Measurements from ENCODE around the gene RCBTB2.

The RCBTB2 gene

DNA sequence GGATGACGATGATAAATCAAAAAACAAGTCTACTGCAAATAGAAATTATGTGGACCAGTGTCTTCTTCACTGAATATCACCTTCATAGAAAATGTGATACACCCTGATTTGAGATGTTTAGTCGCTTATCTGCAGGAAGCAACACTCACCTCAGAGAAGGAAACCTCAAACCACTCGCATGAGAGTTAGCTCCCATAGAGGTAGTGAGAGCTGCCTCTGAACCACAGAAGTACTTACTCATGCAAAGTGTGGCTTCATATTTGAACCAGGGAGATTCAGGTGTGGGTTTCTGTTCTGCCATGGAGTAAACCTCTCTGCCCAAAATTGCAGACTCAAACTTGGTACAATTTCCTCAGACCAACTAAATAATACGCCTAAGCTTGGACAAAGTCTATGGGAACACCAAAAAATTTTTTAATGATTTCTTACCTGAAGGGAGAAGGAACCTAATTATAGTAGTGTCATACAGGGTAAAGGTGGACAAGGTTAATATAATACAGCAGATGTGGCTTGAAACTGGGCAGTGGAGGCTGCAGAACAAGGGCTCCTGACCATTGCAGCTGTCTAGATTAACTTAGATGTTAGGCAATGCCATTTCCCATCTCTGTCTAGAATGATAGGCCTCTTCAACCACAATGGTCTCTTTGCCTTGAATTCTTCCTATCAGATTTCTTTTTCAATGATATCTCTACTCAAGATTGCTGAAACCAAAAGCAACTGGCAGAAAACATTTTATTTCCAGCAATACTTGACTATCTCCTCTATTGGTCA, 29.6 kb upstream of the RCBTB2 start:
- peak; percentile 93 for DNase-seq

DNA sequence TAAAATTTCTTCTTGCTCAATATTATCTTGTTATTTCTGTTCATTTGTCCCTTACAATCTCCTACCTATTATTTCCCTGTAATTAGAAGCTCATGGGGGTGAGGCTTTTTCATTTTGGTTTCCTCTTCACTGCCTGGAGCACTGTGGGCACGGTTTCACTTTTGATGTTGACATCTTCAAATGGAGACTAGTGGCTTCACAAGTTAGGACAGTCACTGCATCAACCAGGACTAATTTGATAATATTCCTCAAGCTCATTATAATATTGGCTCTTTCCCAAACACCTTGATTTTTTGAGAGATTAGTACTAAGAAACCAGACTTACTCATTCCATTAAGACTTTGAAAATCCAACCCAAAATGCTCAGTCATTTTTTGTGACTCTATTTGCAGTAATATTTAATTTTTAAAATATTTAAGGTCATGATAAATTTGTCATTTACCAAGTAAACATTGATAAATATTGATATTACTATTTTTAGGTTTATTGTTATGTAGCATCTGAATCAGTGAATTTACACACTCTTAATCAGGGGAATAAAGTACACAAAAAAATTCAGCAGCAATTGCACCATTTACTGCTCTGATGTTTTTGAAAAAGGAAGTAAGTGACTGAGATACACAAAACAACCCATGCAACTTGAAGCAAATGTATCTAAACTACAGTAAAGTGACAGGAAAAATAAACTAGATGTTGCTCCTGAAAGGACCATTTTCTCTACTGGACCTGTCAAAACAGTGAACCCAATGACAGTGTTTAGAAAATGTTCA, 28.8 kb upstream of the RCBTB2 start:
- DNase-seq, result no peak

DNA sequence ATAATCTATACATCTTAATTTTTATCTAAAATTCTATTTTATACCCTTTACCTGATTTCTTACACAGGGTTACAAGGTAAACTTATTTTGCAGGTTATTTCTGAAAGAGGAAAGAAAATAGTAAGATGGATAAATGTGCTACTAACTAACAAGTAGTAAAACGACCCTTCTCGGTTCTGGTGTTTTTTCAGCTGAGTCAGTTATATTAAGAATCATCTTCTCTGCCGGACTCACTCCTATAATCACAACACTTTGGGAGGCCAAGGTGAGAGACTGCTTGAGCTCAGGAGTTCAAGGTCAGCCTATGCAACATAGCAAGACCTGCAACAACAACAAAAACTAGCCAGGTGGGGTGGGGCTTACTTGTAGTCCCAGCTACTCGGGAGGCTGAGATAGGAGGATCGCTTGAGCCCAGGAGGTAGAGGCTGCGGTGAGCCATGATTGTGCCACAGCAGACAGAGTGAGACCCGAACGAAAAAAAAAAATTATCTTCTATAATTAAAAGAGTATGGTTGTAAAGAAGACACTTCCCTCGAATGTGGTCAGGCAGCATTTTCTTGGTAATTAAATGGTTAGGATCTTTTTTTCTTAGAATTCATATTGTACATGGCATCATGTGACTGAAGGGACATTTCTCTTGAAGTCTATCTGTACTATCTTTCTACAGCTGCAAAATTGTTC, 27.9 kb upstream of the RCBTB2 start:
- DNase-seq, result no peak

DNA sequence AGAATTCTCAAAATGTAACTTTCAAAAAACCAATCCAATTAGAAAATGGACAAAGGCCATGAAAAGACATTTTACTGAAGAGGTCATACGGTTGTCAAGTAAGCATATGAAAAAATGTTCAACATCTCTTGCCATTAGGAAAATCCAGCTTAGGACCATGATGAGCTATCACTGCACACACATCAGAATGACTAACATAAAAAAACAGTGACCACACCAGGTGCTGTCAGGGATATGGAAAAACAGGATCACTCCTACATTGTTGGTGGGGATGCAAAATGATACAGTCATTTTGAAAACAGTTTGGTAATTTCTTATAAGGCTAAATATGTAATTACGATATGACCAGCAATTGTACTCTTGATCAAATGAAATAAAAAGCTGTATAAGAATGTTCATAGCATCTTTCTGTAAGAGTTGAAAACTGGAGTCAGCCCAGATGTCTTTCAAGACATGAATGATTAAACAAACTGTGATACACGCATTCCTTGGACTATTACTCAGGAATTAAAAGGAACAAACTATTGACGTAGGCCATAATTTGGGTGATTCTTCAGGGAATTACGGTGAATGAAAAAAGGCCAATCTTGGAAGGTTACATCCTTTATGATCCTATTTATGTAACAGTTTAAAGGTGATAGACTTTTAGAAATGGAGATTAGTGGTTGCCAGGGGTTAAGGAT, 26.9 kb upstream of the RCBTB2 start:
- no peak for DNase-seq

DNA sequence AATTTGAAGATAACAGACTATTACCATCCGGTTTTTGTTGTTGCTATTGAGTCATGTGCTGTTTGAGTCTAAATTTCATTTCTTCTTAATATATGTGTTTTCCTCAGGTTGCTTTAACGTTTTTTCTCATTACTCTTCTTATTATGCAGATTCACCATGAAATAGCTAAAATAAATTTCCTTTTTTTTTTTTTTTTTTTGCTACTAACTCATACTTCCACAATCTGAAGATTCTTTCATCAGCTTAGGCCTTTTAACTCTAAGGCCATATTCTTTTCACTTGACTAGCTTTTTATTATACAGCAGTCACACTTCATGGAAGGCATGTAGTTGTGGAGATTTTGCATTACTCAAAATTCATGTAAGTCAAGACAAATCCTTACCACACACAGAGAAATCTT, 23.9 kb upstream of the RCBTB2 start:
- no peak for DNase-seq

DNA sequence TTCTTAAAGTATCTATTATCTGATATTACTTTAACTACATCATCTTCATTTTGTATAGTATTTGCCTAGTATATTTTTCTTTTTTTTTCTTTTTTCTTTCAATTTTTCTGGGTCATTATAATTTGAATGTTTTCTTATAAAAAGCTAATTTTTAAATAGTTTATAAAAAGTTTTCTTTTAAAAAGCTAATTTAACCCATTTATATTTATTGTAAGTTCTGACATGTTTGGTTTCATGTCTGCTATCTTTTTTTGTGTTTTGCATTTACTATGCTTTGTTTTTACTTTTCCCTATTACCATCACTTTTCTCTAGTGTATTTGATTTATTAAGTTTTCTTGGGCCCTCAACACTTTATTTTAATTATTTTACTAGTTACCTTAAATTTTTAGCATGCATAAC, 22.6 kb upstream of the RCBTB2 start:
- no peak for DNase-seq

DNA sequence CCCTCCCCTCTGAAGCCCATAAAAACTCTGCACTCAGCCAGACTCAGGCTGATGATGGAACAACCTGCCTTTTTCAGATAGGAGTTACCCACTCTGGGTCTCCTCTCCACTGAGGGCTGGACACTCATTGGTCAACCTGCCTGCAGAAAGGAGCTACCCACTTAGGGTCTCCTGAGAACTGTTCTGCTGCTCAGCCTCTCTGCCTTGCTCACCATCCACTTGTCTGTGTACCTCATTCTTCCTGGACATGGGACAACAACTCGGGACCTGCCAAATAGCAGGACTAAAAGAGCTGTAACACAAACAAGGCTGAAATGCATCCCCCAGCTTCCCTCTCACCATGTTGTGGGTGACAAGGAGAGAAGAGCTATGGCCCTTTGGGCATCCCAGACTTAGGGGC, 18.4 kb upstream of the RCBTB2 start:
- no peak for DNase-seq

DNA sequence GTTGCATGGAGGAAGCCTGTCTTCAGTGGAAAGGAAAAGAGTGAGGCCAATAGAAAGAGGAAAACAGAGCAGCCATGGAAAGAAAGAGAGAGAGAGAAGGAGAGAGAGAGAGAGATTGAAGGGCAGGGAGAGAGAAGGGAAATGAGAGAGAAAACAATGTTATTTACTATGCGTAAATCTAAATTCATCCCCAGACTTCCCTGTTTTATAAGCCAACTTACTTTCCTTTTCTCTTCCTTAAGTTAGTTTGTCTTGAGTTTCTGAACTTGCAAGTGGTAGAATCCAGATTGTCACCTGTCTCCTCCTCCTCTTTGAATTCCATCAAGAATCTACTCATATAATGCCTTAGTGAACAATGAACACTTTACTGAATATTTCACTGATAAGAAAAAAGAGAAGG, 16.8 kb upstream of the RCBTB2 start:
- no peak for DNase-seq

DNA sequence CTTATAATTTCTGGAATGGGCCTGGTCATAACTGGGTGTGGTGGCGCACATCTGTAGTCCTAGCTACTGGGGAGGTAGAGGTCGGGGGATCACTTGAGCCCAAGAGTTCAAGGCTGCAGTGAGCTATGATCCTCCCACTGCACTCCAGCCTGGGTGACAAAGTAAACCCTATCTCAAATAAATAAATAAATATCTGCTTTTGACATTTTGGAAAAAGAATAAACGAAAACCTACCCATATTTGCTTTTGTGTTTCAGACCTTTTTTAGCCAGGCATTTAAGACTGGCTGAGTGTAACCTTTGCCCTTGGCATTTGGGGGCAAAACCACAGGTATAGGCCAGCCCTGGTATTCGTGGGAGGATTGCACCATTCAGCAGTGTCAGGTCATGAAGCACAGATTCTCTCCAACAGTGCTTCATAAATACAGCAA, 14.8 kb upstream of the RCBTB2 start:
- no peak for DNase-seq

DNA sequence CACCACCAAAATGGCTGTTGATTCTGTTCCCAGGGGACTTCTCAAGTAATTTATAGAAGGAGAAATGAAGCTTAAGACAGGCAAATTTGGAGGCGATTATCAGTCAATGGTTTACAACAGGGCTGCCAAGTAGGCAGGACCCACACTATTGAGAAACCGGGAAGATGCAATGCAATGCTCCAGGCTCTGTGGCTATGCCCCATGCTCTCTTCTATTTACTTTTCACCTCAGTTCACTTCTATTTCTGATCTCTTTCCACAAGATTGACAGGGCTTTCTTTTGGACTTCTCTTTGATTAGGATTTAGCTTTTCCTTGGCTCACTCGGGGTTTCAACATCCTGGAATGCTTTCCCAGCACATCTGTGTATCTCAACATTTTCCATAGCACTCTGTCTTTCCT, 12.7 kb upstream of the RCBTB2 start:
- no peak for DNase-seq

DNA sequence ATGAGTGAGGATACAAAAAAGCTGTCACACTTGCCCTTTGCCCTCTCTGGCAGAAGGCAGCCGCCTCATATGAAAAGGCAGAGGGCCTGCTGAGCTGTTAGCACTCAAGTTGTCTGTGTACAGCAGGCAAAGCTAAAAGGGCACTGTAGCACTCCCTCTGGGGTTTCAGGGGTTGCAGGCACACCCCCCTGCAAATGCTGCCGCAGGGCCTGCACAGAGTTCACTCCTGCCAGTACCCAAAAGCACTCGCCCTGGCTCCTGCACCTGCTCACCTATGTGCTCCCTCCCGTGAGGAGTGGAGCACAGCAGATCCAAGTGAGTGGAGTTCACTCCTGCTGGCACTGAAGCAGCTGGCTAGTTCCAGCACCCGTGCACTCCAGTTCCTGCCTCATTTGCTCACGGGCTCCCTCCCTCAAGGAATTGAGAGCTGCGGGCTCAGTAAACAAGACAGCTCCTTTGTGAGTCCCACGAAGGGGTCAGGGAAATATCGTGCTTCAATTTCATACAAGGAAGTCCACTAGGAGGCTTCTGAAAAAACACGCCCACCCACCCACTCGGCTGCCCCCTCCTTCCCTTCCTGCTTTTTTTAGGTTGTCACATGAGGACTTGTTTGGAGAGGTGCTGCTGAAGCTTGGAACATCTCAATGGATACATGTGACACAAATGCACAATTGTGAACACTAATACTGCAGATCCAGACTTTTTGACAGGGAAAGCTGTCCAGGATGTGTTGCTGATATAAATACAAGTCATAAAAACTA, 9.9 kb upstream of the RCBTB2 start:
- no peak for DNase-seq

DNA sequence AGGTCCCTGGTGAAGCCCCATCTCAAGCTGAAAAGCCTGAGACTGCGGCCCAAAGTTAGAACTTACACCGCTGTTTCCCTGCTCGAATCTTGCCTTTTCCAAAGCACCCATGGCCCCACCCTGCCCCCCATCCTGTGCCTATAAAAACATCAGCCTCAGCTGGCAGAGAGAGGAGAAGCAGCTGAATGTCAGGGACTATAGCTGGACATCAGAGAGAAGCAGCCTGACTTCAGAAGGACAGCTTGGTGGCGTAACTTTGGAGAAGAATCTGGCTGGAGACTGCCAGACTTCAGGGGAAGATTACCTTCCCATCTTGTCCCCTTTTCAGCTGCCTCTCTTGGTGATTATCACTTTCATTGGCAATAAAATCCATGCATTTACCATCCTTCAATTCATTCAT, 9.3 kb upstream of the RCBTB2 start:
- DNase-seq, result no peak

DNA sequence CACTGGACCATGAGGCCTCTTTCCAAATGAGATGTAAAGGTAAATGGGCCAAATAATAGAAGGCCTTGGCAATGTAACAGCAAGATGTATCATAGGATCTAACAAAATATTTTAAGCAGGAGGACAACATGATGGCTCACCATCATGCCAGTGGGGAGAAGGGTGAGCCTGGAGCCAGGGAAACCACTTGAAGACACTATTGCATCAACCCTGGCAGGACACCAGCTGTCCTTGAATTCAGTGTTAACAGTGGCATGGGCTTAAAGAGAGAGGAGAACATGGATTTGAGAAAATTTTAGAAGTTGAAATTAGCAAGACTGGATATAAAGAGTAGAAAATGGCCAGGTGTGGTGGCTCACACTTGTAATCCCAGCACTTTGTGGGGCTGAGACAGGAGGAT, 6.7 kb upstream of the RCBTB2 start:
- DNase-seq, result no peak

DNA sequence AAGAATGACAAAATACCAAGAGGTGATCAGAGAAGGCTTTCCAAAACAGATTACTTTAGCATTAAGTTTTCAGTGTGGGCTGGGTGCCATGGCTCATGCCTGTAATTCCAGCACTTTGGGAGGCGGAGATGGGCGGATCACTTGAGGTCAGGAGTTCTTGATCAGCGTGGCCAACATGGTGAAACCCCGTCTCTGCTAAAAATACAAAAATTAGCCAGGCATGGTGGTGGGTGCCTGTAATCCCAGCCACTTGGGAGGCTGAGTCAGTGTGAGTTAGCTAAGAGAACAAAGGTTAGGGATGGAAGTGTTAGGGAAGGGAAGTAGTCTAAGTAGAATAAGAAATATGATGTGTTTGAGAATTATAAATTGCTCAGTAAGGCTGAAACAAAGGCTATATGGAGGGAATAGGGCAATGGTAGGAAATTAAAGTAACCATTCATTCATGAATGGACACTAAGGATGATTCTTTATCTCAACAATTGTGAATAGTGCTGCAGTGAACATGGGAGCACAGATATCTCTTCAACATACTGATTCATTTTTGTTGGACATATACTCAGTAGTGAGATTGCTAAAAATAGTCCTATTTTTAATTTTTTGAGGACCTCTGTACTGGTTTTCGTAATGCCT, 3.9 kb upstream of the RCBTB2 start:
- DNase-seq, result no peak

DNA sequence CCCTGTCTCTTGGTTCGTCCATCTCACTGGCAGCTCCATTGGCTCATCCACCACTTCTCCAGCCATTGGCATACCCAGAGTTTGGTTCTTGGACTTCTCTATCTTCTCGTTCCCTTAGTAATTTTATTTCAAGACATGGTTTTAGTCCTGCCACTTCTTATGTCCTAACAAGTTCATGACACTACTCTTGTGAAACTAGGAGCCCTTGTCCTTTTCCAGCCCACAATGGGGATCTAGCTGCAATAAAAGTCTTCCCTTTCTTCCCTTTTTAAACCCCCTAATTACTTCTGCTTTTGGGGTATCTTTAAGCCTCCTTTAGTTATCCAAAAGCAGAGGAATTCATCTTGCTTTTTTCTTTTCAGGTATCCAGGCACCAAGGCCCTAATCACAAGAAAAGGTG, 2.9 kb upstream of the RCBTB2 start:
- DNase-seq, result peak; percentile 41

DNA sequence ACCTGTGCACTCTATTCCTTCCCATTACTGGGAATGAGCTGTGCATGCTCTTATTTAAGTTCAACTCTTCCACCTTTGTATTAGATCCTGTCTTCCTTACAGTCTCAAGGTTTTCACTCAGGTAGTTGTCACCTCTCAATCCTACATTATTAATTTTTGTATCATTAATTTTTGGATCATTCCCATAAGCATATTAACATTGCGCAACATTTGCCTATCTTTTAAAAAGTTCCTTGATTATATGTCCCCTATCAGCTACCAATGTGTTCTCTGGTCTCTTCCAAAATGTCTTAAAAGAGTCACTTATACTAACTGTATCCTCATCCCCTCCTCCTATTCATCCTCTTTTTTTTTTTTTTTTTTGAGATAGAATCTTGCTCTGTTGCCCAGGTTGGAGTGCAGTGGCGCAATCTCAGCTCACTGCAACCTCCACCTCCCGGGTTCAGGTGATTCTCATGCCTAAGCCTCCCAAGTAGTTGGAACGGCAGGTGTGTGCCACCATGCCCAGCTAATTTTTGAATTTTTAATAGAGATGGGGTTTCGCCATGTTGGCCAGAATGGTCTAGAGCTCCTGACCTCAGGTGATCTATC, 2.1 kb upstream of the RCBTB2 start:
- no peak for DNase-seq

DNA sequence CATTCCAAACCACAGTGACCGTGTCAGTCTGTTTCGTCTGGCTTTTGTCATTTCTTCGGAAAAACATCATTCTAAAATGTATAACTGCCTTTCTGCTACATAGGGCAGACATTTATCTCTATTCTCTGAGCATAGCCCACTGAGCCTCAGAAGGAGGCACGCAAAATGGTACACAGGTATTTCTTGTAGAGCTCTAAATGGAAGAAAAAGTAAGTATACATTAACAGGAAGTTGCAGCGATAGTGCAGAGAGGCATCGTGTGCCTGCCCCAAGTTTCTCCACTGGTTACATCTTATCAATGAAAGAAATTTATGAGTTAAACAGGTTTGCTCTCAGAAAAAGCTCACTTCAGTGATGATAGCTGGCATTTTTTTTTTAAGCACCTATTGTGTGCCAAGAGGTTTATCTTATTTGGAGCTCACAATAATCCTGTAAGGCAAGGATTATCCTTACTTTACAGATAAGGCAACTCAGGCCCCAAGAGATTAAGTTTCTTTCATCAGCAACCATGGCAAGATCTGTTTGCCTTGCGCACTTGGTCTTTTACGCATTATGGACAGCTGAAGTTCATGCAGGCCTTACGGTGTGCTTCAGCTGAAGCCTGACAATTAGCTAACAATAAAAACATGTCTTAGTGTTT, 1.2 kb upstream of the RCBTB2 start:
- peak; percentile 16 for DNase-seq

DNA sequence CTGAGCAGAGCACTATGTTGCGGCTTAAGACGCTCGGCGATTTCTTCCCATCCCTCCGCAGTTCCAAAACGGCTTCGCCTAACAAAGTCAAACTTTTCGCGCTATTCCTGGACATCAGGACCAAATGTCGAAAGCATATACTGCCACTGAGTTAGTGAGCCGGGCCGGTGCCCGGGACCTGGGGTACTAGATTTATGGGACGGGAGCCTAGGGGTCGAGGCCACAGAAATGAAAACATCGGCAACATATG, 699 bp downstream of the RCBTB2 start:
- no peak for DNase-seq

DNA sequence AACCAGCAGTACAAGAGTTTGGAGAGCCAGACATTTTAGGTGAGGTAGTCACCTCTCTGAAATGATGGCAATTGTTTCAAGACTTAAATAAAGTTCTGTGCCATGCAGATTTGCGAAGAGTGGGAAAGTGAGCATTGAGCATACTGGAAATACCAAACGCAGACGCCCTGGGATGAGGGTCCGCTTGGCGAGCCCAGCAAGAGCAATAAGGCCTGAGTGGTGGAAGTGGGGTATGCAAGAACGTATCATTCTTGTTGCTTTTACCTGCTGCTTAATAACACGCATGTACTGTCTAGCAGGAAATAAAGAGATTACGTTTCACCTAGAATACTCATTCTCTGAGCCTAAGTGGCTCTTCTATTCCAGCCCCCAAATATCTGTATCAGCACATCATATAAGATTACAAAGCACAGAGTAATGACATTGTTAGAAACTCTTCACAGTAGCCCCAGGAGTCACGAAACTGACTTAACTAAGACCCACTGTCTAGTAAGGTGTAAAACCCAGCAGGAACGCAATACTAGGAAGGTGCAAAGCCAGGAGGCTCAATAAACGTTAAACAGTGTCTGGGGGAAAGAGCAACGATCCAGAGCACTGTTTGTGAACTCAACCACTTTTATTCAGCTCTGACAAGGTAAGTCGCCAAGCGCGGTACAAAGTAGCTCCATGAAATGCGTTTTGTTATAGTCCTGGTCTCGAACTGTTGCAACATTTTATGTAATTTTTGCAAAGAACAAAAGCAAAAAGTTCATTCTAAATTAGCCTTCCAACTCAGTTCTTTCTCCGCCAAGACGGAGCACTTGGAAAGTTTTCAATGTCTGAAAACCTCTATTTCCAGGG, 1.2 kb downstream of the RCBTB2 start:
- no peak for DNase-seq

DNA sequence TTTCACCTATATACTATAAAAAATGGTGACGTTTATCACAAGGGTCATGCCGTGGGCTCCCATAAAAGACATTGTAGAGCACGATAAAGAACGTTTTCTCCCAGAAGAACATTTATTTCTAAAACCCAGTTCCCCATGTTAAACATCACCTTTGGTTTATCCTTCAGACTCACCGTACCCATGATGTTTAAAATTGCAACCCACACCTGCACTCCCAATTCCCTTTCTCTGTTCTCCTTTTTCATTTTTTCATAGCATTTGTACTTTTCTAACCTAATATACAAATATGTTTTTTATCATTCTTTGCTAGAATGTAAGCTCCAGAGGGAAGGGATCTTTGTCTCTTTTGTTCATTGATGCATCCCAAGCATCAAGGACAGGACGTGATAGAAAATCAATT, 2.0 kb downstream of the RCBTB2 start:
- DNase-seq, result no peak

DNA sequence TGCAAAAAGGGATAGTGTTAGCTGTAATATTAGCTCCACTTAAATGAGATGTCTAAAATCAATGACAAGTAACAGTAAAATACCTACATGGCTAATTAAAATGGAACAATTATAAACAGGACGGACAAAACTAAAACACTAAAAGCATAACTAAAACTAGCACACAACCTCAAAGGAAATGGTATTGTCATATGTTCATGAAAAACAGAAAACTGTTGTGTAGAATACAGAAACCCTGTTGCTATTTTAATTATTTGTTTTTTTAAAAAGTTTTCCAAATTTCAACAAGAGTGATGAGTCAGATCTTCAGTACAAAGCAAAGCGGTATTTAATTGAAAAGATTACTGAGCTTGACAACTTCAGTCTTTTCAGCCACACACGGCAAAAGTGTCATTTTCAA, 4.2 kb downstream of the RCBTB2 start:
- no peak for DNase-seq
